22Rv1 (cell line): Measurements from ENCODE around the gene ANTXR1.

Source experiments
- H3K27ac ChIP-seq: fragments of 450-650 bp; 2 replicates; pipeline ENCODE4 v1.5.1; 2017
- ZFX ChIP-seq: fragments of 450-650 bp; IDR thresholded peaks from 2 replicates; pipeline ENCODE4 v1.6.1; 2017; ENCODE audit warnings: antibody characterized with exemption, borderline replicate concordance
- TF ChIP-seq, protein P1 (sequence below): fragments of 450-650 bp; IDR thresholded peaks from 2 replicates; pipeline ENCODE4 v1.5.1; 2017; ENCODE audit warnings: mild to moderate bottlenecking

The ANTXR1 gene

DNA sequence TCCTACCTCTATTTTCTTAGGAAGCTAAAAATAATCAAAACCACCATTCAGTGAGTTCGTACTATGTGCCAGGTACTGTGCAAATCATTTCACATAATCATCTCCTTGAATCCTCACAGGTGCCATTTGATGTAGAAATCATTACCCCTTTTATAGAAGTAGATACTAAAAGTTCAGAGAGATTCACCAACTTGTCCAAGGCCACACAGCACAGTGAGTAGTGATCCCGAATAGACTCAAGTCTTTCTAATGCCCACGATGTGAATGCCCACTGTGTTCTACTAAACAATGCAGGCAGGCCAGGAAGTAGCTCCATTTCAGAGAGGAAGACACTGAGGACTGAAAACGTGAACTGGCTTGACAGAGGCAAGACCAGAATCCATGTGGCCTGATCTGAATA lies 68.8 kb downstream of the ANTXR1 start:
- no peak for TF ChIP-seq ZFX
- peak overlapping the region; percentile 66 for H3K27ac ChIP-seq

DNA sequence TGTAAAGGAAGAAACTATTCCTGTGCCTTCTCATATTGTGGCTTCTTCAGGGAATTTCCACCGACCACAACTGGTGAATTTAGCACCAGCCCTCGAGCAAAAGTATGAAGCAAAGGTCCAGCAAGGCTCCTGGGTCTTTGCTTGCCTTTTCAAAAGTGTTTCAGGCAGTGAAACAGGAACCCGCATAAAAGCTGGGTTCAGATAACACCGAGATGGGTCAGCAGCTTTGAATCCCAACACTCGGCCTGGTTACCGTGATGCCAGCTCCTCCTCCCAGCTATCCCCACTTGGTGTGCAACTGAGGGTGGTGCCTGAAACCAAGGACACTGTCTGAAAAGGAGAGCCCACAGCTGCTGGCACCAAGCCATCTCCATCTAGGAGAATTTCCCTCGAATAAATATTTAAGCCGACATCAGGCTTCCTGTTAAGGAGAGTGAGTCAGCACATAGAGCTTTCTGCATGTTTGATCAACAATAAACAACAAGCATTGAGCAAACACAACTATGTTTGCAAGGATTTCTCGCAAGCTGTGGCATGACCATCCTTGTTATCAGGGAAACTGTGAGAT lies 69.5 kb downstream of the ANTXR1 start:
- no peak for TF ChIP-seq ZFX
- TF ChIP-seq, protein P1, sequence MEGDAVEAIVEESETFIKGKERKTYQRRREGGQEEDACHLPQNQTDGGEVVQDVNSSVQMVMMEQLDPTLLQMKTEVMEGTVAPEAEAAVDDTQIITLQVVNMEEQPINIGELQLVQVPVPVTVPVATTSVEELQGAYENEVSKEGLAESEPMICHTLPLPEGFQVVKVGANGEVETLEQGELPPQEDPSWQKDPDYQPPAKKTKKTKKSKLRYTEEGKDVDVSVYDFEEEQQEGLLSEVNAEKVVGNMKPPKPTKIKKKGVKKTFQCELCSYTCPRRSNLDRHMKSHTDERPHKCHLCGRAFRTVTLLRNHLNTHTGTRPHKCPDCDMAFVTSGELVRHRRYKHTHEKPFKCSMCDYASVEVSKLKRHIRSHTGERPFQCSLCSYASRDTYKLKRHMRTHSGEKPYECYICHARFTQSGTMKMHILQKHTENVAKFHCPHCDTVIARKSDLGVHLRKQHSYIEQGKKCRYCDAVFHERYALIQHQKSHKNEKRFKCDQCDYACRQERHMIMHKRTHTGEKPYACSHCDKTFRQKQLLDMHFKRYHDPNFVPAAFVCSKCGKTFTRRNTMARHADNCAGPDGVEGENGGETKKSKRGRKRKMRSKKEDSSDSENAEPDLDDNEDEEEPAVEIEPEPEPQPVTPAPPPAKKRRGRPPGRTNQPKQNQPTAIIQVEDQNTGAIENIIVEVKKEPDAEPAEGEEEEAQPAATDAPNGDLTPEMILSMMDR, result no peak
- H3K27ac ChIP-seq, result peak overlapping the region; percentile 66

DNA sequence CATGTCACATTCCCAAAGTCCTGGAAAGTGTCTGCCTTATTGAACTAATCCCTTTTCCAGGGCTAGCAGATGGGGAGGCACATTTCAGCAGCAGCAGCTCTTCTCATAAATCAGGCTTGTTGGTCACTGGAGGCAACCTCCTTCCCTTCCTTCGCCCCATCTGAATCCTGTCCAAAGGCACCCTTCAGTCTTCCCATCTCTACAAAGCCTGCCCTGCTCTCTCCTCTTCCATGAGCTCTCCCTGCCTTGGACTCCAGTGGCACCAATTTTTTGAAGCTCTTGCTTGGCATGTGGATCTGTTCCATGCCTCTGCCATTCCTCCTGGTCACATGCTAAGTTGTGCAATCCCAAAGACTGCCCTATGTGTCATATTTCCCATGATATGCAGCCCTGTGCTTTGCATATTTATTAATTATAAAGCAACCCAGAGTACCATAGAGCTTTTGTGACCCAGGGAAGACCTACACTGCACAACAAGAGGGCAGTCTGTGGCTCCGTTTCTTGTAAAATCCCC lies 70.3 kb downstream of the ANTXR1 start:
- TF ChIP-seq, protein P1, result no peak
- H3K27ac ChIP-seq, result peak overlapping the region; percentile 66

DNA sequence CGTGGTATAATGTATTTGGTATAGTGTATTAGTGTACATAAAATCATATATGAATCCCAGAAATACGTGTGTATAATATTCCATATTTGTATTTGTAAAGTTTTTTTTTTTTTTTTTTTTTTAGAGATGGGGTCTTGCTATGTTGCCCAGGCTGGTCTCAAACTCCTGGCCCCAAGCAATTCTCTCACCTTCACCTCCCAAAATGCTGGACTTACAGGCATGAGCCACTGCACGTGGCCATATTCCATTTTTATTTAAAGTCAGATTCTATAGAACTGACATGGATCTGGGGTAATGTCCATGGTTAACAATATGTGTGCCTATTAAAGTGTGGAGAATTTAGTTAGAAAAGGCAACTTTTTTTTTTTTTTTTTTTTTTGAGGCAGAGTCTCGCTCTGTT lies 71.5 kb downstream of the ANTXR1 start:
- H3K27ac ChIP-seq, result no peak overlapping the region
- no peak for TF ChIP-seq ZFX
- TF ChIP-seq, protein P1, result no peak

DNA sequence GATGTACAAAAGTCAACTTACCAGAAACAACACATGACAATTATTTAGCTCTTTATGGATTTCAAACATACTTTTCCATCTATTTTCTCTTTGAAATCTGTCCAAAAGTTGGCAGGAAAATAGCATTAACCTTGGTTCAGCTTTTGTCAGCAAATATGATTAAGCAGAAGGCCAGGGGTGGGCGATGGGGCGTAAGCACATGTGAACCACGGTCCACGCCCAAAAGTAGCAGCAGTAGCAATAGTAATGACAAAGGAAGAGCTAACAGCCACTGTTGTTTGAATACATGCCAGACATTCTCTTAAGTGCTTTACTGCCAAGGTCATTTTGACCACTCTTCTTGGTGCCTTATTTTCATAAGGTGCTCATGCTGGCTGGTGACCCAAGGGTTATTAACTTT lies 73.5 kb downstream of the ANTXR1 start:
- no peak overlapping the region for H3K27ac ChIP-seq
- no peak for TF ChIP-seq ZFX
- TF ChIP-seq, protein P1, result no peak

DNA sequence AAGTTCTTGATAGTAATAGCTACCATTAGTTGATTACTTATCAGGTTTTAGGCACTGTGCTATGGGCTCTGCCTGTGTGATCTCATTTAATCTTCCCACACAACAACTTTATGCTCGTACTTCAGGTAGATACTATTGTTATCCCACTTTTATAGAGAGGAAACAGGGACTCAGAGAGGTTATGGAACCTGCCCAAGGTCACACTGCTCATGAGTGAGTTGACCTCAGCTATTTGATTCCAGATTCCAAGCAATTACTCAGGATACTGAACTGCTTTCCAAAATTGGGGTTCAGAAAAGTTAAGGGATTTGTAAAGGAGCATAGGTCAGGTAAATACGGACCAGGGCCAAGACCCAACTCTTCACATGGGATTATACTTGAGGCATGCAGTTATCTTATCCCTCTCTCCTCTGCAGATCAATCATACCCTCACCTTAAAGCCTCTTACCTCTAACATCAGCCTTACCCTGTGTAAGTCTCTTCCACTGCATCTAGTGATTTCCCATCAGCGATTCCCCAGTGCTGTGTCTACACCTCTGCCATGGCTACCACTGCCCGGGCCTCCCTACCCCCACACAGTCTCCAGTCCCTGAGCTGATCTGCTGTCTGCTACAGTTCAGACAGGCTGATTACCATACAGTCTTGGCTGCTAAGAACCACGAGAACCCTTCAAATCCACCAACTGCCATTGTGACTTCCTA lies 74.4 kb downstream of the ANTXR1 start:
- TF ChIP-seq, protein P1, result no peak
- TF ChIP-seq ZFX, result no peak
- no peak overlapping the region for H3K27ac ChIP-seq

DNA sequence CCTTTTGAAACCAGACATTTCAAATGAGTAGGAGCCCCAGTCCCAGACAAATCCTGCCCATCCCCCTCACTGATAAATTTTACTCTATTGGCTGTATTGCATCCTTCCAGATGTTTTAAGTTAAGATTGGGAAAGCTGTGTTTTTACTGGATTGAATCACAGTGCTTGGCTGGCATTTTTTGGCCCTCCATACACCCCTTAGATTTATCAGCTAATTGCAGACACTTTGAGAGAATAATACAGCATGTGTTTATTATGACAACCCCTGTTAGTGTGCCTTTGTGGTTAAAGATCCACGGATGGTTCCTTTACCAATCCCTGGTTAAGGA lies 74.9 kb downstream of the ANTXR1 start:
- TF ChIP-seq, protein P1, result no peak
- no peak for TF ChIP-seq ZFX
- H3K27ac ChIP-seq, result no peak overlapping the region
